Measurements from ENCODE around the gene ZBTB7B.
A peak's percentile ranks its signal among the peaks of the same experiment; 100 is the strongest.

The ZBTB7B gene

DNA sequence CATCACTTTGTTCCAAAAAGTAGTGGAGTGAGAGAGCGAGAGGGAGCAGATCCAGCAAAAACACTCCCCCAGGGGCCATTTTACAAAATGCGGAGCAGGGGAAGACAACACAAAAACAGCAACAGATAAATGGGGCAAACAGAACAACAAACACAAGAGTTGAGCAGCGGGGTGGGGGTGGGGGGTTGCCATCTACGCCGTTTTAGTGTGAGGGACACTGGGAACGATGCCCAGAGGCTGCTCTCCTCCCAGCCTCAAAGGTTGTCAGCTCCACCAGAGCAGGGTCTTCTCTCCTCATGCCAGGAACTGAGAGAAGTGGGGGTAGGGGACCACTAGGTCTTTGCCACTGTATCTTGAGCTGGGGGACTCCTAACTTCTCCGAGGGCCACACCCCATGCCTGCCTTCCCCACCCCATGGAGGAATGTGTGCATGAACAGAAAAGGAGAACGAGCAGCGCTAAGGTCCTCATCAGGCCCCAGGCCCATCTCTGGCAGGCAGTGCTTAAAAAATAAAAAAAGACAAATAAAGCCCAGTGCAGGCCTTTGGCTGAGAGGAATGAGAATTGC lies 45.4 kb upstream of the ZBTB7B start:
- DNase-seq (ENCODE audit: low read depth) = no peak
- no peak overlapping the region for H3K4me3 ChIP-seq (ENCODE audit: low read depth, low read length)
- TF ChIP-seq, protein P1, sequence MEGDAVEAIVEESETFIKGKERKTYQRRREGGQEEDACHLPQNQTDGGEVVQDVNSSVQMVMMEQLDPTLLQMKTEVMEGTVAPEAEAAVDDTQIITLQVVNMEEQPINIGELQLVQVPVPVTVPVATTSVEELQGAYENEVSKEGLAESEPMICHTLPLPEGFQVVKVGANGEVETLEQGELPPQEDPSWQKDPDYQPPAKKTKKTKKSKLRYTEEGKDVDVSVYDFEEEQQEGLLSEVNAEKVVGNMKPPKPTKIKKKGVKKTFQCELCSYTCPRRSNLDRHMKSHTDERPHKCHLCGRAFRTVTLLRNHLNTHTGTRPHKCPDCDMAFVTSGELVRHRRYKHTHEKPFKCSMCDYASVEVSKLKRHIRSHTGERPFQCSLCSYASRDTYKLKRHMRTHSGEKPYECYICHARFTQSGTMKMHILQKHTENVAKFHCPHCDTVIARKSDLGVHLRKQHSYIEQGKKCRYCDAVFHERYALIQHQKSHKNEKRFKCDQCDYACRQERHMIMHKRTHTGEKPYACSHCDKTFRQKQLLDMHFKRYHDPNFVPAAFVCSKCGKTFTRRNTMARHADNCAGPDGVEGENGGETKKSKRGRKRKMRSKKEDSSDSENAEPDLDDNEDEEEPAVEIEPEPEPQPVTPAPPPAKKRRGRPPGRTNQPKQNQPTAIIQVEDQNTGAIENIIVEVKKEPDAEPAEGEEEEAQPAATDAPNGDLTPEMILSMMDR (conservative IDR thresholded peaks at IDR 0.05; ENCODE audit: low read depth, low read length) = no peak

DNA sequence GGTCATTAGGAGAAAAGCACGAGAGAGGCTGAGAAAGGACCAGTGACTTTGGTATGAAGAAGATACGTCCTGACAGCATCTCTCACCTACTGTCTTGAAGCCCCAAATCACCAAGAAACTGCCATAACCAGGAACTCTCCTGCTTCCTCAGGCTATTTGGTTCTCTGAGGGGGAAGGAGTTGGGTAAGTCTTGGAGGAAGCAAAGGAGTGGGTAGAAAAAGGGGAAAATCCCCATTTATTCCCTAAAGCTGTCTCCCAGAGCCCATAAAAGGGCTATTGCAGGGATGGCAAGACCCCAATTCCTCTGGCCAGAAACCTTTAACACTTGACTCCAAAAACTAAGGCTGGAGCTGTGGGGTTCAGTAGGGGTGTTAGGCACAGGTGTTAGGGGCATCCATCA lies 44.6 kb upstream of the ZBTB7B start:
- H3K4me3 ChIP-seq (ENCODE audit: low read depth, low read length) = no peak overlapping the region
- DNase-seq (ENCODE audit: low read depth) = no peak
- TF ChIP-seq, protein P1 (conservative IDR thresholded peaks at IDR 0.05; ENCODE audit: low read depth, low read length) = no peak

DNA sequence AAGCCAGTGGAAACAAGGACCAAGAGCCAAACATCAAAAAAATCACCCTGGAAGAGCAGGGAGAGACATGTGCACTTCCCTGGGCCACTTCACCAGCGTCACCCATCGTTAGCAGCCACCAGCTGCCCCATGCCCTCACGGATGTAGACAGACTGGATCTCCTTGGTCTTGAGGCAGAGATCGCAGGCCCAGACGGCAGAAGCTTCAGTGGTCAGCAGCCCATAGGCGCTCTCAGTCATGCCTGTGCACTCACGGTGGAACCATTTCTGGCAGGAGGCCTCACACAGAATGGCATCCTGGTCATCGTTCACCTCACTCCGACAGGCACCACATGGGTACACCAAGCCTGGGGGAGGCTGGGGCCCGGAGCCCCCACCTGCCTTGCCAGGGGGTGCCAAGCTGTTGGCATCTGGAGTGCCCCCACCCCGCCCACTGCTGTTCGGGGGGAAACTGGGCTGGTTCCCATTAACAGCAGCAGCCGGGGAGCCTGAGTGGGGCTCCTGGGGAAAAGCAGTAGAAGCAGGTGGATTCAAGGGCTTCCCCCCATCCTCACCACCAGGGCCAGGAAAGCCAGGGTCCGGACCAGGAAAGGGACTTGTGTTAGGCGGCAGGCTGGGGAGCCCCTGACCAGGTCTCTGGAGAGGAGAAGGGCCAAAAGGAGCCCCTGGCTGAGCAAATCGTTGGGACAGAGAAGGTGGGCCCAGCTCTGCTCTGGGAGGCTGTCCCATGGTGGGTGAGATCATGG lies 43.7 kb upstream of the ZBTB7B start:
- TF ChIP-seq, protein P1 (conservative IDR thresholded peaks at IDR 0.05; ENCODE audit: low read depth, low read length) = no peak
- no peak overlapping the region for H3K4me3 ChIP-seq (ENCODE audit: low read depth, low read length)

DNA sequence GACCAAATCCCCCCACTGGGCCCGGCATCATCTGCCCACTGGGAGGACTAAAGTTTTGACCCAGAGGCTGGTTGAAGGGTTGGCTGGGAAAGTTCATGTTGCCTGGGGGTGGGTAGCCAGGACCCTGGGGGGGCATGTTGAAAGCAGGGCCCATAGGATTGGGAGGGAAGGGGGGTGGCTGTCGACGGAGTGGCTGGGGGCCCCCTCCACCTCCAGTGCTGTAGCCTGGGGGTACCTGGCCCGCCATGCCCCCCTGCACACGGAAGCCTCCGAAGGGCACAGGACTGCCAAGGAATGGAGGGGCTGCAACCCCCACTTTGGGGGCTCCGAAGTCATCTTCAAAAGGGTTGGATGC lies 43.2 kb upstream of the ZBTB7B start:
- DNase-seq (ENCODE audit: low read depth) = no peak
- TF ChIP-seq, protein P1 (conservative IDR thresholded peaks at IDR 0.05; ENCODE audit: low read depth, low read length) = no peak
- H3K4me3 ChIP-seq (ENCODE audit: low read depth, low read length) = no peak overlapping the region

More for the DNA sequence above, 43.7 kb upstream of the ZBTB7B start:
- DNase-seq (ENCODE audit: low read depth) = no peak

DNA sequence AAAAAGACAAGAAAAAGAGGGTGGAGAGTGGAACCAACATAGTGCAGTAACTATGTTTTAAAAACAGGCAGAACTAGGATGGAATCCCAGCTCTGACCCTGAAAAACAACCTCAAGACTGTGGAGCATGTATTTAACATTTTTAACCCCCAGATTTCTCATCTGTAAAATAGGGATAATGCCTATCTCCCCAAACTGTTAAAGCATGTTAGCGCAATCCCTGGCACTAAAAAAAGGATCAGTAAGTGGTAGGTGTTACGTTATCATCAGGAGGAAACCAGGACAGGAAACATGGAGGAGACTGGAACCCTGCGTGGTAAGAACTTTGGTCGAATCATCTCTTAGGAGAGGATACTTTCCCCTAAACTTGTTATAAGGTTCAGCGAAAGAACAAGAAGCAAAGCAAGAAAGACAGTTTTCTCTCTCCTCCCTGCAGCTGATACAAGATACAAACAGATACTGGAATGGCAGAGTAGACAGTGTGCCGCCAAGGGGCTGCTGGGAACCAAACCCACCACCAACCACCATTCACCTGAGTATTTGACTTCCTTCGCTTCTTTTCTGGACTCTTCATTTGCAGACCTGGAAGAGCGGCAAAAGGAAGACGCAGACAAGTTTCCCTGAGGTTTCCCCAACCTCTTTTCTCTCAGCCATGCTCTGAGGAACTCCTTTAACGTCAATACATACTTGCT lies 42.0 kb upstream of the ZBTB7B start:
- H3K4me3 ChIP-seq (ENCODE audit: low read depth, low read length) = peak overlapping the region; percentile 86
- peak; percentile 22 for DNase-seq (ENCODE audit: low read depth)
- TF ChIP-seq, protein P1 (conservative IDR thresholded peaks at IDR 0.05; ENCODE audit: low read depth, low read length) = no peak

DNA sequence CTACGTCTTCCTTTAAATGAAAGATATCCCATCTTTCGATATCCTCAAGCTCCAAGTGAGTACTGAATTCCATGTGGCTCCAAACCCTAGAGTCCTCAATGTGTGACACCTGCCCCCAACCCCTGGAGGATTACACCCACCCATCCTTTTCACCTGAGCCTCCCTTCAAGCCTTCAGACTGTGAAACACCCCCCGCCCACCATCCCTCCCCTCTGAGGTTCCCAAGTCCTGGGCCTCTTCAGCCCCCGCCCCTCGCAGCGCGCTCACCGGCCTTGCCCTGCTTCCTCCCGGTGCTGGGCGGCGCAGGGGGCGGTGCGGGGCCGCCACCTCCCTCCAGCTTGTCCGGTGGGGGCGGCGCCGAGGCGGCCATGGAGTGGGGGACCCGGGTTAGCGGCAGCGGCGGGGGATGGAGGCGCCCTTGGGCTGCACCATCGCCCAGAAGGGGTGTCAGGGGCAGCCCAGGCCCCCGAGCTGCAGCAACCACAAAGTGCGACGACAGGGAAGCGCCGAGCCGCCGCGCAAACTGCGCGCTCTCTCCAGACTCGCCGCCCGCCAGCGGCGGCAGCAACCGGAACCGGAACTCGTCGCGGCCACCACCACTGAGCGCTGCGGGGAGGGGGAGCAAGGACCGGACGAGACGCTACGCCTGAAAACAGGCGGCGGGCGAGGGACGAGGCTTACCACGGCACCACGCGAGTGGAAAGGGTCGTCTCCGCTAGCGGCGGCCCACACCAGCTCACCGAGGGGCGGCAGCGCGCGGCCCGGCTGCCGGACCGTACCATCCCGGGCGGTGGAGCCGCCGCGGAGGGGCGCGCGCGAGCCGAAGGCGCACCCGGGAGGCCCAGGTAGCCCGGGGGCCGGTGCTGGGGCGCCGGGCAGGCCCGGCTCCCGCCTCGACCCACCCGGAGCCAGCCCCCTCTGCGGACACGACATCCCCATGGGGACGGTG lies 41.1 kb upstream of the ZBTB7B start, which contains the start of gene PYGO2:
PYGO2 (minus strand) TSS at position 576 of the 949 bp plus-strand sequence; CDS start at position 370, 206 bp downstream.
- TF ChIP-seq, protein P1 (conservative IDR thresholded peaks at IDR 0.05; ENCODE audit: low read depth, low read length) = no peak
- DNase-seq (ENCODE audit: low read depth) = peak; percentile 78
- peak within 1 kb of the TSS; percentile 86 for H3K4me3 ChIP-seq (ENCODE audit: low read depth, low read length)
